ENCODE data around the gene ADK.

The ADK gene

DNA sequence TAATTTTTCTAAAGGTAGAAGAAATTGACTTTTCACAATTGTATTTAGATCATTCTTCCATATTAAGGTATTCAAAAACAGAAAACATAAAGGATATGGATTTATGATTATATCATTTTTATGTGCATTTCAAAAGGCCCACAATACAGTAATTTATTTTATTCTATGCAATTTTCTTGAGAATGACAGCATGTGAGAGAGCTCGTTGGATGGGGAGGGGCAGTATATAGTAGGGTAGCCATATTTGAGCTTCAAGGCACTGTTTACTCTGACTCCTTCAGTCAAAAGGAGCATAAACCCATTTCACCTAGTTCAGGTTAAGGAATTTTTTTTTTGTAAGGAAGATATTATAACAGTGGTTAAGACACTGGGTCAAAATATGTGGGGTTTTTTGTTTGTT is 534.5 kb downstream of the ADK start:
- H3K27ac ChIP-seq = no peak overlapping the region
- DNase-seq = no peak
- H3K4me3 ChIP-seq = no peak overlapping the region
- no peaks in the 10 kb centered on the region for H3K9me3 ChIP-seq
- H3K36me3 ChIP-seq = peaks cover 0 to 12% (median 0%) of the 10 kb centered on the region in 3 donors
- no peaks in the 10 kb centered on the region for H3K4me1 ChIP-seq
- intact Hi-C loops (cut with DNase I; ENCODE audit: low total_unique reads) = no loop called here
- TF ChIP-seq, protein P1, sequence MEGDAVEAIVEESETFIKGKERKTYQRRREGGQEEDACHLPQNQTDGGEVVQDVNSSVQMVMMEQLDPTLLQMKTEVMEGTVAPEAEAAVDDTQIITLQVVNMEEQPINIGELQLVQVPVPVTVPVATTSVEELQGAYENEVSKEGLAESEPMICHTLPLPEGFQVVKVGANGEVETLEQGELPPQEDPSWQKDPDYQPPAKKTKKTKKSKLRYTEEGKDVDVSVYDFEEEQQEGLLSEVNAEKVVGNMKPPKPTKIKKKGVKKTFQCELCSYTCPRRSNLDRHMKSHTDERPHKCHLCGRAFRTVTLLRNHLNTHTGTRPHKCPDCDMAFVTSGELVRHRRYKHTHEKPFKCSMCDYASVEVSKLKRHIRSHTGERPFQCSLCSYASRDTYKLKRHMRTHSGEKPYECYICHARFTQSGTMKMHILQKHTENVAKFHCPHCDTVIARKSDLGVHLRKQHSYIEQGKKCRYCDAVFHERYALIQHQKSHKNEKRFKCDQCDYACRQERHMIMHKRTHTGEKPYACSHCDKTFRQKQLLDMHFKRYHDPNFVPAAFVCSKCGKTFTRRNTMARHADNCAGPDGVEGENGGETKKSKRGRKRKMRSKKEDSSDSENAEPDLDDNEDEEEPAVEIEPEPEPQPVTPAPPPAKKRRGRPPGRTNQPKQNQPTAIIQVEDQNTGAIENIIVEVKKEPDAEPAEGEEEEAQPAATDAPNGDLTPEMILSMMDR (IDR thresholded peaks at IDR 0.05) = no peak
- H3K27me3 ChIP-seq = no peaks in the 10 kb centered on the region

DNA sequence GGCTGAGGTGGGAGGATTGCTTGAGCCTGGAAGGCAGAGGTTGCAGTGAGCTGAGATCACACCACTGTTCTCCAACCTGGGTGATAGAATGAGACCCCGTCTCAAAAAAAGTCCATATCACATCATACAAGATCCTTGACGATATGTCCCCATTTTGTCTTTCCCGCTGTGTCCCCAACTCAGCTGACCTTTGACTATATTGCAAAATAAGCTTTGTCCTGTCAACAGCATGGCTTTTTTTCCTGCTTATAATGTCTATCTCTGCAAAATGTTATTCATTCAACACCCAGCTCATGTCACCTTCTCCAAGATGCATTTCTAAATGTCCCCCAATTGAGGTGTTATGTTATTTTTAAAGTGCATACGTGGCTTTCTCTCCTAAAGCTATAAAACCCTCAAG is 539.4 kb downstream of the ADK start:
- no peak overlapping the region for H3K4me3 ChIP-seq
- TF ChIP-seq, protein P1 (IDR thresholded peaks at IDR 0.05) = no peak
- no peak for DNase-seq
- peaks cover 0 to 12% (median 0%) of the 10 kb centered on the region in 3 donors for H3K36me3 ChIP-seq
- no peaks in the 10 kb centered on the region for H3K9me3 ChIP-seq
- peaks cover 0 to 3% (median 0%) of the 10 kb centered on the region in 4 donors for H3K4me1 ChIP-seq
- intact Hi-C loops (cut with DNase I; ENCODE audit: low total_unique reads) = no loop called here
- H3K27ac ChIP-seq = no peak overlapping the region
- no peaks in the 10 kb centered on the region for H3K27me3 ChIP-seq

GRCh38 chr10:74691164-74691563 is 540.1 kb downstream of the ADK start:
- Histone ChIP-seq H3K4me1 (peaks cover 0 to 3% (median 0%) of the 10 kb centered on the region in 4 donors), H3K27ac (no peak overlapping the region), H3K9me3 (no peaks in the 10 kb centered on the region), H3K36me3 (peaks cover 0 to 10% (median 0%) of the 10 kb centered on the region in 3 donors), H3K27me3 (no peaks in the 10 kb centered on the region), H3K4me3 (no peak overlapping the region)
- TF ChIP-seq, protein P1 (IDR thresholded peaks at IDR 0.05) = no peak
- intact Hi-C loops (cut with DNase I; ENCODE audit: low total_unique reads) = no loop called here
- no peak for DNase-seq

GRCh38 chr10:74704629-74705357 is 553.8 kb downstream of the ADK start:
- H3K9me3 ChIP-seq = no peaks in the 10 kb centered on the region

DNA sequence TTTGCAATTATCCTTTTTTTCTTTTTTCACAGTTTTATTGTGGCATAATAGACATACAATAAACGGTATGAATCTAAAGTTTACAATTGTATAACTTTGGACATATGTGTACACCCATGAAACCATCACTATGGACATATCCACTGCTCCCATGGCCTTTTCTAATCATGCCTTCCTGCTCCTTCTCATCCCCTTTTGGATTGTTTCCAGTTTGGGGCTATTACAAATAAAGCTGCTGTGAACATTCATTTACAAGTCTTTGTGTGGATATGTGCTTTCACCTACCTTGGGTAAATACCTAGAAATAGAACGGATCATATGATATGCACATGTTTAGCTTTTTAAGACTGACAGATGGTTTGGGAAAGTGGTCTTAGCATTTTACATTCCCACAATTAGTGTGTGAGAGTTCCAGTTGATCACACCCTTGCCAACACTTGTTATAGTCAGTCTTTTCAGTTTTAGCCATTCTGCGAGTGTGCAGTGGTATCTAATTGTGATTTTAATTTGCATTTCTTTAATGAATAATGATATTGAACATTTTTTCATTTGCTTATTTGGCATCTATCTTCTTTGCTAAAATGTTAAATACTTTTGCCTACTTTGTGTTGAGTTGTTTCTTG is 554.4 kb downstream of the ADK start:
- Histone ChIP-seq H3K9me3 (no peaks in the 10 kb centered on the region), H3K27ac (no peak overlapping the region), H3K4me3 (no peak overlapping the region), H3K4me1 (no peaks in the 10 kb centered on the region), H3K36me3 (no peaks in the 10 kb centered on the region), H3K27me3 (no peaks in the 10 kb centered on the region)
- TF ChIP-seq, protein P1 (IDR thresholded peaks at IDR 0.05) = no peak
- DNase-seq = no peak
- intact Hi-C loops (cut with DNase I; ENCODE audit: low total_unique reads) = no loop called here

More at GRCh38 chr10:74704629-74705357, 553.8 kb downstream of the ADK start:
- Histone ChIP-seq H3K4me3 (no peak overlapping the region), H3K27ac (no peak overlapping the region), H3K27me3 (no peaks in the 10 kb centered on the region), H3K36me3 (no peaks in the 10 kb centered on the region), H3K4me1 (no peaks in the 10 kb centered on the region)
- TF ChIP-seq, protein P1 (IDR thresholded peaks at IDR 0.05) = no peak
- no peak for DNase-seq
- intact Hi-C loops (cut with DNase I; ENCODE audit: low total_unique reads) = no loop called here
